GM12874 (cell line): ENCODE data around the gene B4GALNT3.

Experiments used
- CTCF ChIP-seq: IDR thresholded peaks from 2 replicates; pipeline ENCODE4 v1.5.1; 2011; ENCODE audit warnings: low read depth, mild to moderate bottlenecking, control low read depth, low read length, moderate library complexity; ENCODE audit not compliant: insufficient read depth

The B4GALNT3 gene

GRCh38 chr12:512933-513332 is 53.2 kb downstream of the B4GALNT3 start:
- TF ChIP-seq CTCF: no peak

DNA sequence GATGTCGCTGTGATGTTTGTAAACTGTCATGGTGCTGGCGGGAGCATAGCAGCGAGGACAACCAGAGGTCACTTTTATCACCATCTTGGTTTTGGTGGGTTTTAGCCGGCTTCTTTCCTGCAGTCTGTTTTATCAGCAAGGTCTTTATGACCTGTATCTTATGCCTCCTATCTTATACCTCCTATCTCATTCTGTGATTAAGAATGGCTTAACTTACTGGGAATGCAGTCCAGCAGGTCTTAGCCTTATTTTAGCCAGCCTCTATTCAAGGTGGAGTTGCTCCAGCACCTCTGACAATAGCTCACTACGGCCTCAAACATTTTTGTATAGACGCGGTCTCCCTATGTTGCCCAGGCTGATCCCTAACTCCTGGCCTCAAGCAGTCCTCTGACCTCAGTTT is 53.7 kb downstream of the B4GALNT3 start:
- no peak for TF ChIP-seq CTCF

DNA sequence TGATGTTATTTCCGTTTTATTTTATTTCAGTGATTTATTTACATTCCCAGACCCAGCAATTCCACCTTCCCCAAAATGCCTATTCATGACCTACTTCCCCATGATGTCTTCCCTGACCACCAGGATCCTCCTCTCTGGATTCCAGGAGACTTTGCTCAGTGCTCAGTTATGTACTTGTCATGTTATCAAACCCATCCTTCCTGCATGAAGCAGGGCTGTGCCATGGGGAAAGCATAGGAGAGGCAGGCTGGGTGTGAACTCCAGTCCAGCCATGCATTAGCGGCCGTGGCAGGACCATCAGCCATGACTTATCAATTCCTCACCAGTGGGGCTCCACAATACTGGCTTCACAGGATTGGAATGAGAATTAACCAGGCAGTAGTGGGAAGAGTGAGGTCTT is 57.8 kb downstream of the B4GALNT3 start:
- no peak for TF ChIP-seq CTCF

DNA sequence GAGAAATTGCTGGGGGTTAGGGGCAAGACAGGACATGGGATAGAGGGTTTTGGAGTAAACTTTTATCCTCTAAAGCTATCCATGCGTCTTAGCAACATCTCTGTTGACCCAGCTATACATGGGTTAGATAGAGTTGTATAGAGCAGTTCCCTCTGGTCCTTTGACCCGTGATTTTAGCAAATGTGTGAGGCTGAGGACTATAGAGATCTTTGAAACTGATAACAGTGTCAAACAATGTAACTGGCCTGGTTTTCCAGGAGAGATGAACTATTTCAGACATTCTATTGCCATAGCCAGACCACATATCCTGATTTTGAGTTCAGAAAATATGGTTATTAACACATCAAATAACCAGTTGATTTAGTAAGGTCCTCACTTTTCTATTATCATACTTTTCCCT is 60.4 kb downstream of the B4GALNT3 start:
- no peak for TF ChIP-seq CTCF

DNA sequence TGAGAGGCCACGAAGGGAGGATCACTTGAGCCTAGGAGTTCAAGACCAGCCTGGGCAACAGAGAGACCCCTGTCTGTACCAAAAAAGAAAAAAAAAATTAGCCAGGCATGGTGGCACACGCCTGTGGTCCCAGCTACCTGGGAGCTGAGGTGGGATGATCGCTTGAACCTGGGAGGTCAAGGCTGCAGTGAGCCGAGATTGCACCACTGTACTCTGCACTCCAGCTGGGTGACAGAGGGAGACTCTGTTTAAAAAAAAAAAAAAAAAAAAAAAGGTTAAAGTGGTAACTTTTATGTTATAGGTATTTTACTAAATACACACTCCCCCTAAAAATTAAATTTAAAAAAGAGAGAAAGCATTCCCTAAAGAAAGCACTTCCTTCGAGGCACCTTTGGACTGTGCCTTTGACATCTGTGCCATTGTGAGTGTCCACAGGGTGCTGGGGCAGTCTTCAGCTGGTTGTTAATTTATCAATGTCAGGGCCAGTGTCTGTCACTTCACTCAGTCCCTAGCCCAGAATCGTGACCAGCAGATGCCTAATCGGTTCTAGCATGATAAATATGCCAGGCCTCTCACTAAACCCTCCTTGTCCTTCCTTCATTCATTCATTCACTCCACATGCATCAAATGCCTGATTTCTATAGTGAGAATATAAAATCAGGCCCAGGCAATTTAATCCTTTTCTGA is 63.1 kb downstream of the B4GALNT3 start:
- no peak for TF ChIP-seq CTCF

DNA sequence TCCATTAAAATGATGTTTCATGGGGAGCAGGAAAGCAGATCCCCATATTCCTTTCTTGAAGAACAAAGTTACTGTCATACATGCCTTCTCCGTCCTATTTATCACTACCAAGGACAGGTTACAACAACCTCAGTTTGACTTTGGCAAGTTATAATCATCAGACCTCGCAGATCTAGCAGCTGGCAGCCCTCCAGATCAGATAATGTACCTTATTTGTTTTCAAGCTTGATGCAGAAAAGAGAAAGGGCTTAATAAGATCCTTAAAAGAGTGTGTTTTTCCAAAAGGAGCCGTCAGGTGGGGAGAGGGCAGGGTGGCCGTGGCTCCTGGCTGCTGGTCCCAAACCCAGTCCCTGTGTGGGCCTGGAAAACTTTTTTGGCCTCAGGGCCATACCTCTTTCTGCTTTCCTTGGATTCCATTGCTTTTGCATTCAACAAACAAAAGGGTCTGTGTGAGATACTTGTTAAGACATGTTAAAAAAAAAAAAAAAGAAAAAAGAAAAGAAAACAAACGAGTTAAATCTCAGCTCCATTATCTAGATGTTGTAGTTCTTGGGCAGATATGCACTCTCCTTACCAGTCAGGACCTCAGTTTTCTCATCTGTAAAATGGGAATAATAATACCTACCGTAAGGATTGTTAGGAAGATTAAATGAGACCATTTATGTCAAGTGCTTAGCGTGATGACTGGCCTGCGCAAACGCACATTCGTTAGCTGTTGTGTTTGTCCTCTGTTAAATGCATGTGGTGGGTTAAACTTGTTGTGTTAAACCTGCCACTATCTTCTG is 64.6 kb downstream of the B4GALNT3 start:
- TF ChIP-seq CTCF: no peak

DNA sequence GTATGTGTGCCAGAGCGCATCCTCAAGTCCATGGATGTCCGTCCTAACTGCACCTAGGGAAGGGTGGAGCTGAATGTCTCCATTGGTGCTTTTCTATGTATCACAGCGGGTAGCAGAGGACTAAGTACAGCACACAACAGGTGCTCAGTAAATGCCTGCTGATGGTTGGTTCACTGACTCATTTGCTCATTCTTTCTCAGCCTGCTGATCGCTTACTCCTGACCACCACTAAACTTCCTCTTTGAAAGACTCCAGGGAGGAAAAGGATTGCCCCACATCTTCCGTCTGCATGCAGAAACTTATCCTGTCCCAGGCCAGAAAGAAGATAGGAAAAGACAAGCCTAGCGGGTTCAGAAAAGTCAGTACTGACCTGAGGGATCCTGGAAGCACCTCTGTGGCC is 66.3 kb downstream of the B4GALNT3 start:
- TF ChIP-seq CTCF: no peak
